Measurements from ENCODE around the gene SORCS1. TPM values are rescaled to one million over a fixed set of nuclear protein-coding genes. Genes with fewer than 3 reads are reported as not detected.

SORCS1 gene
- polyA plus RNA-seq, 3 donors, result 0.09 TPM; not detected in 2

DNA sequence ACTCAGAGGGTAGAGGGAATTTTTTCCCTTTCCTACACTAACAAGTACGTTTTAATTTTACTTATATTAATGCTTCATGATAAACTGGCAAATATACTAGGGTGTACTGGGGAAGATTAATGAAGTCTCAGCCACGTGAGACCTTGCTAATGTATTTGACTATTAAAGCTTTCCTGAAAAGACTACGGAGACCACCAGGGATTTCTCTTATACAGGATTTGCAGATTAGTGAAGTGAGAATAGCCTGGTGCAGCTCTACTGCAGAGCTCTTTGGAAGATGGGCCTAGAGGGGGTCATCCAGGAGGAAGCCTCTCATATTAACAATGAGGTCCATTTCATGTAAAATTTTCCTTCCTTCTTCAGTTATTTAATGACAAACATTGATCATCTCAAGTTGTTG, 379.0 kb downstream of the SORCS1 start:
- H3K79me2 ChIP-seq (ENCODE audit: insufficient read depth, low read length), result no peaks in the 10 kb centered on the region
- H3K4me3 ChIP-seq (replicated peaks in 1 of 3; ENCODE audit: low read depth in 2 of 3, low read length in 3 of 3), result no peak overlapping the region
- H3K27ac Mint-ChIP-seq, result no peak overlapping the region
- DNase-seq, result no peak
- H2AFZ ChIP-seq (ENCODE audit: insufficient read depth, low read depth, low read length, poor library complexity, severe bottlenecking), result no peak overlapping the region
- H3K4me2 ChIP-seq (replicated peaks; ENCODE audit: extremely low read depth, low read length, poor library complexity, severe bottlenecking), result no peak overlapping the region
- TF ChIP-seq, protein P1, sequence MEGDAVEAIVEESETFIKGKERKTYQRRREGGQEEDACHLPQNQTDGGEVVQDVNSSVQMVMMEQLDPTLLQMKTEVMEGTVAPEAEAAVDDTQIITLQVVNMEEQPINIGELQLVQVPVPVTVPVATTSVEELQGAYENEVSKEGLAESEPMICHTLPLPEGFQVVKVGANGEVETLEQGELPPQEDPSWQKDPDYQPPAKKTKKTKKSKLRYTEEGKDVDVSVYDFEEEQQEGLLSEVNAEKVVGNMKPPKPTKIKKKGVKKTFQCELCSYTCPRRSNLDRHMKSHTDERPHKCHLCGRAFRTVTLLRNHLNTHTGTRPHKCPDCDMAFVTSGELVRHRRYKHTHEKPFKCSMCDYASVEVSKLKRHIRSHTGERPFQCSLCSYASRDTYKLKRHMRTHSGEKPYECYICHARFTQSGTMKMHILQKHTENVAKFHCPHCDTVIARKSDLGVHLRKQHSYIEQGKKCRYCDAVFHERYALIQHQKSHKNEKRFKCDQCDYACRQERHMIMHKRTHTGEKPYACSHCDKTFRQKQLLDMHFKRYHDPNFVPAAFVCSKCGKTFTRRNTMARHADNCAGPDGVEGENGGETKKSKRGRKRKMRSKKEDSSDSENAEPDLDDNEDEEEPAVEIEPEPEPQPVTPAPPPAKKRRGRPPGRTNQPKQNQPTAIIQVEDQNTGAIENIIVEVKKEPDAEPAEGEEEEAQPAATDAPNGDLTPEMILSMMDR (IDR thresholded peaks at IDR 0.05), result no peak
- H4K20me1 ChIP-seq (ENCODE audit: insufficient read depth, low read length), result no peaks in the 10 kb centered on the region
- peaks cover 0 to 7% (median 2%) of the 10 kb centered on the region in 3 donors for H3K27me3 Mint-ChIP-seq (ENCODE audit: low read depth in 3 of 3)
- intact Hi-C loops (cut with micrococcal nuclease), result no loop called here
- no peak overlapping the region for H3K4me3 Mint-ChIP-seq
- no peaks in the 10 kb centered on the region for H3K4me1 ChIP-seq (ENCODE audit: control insufficient read depth in 1 of 2, insufficient read depth in 2 of 2, low read length in 2 of 2)
- peaks cover 2% of the 10 kb centered on the region for H3K4me1 Mint-ChIP-seq
- no peak overlapping the region for H3K27ac ChIP-seq (ENCODE audit: low read depth in 1 of 2, low read length in 2 of 2)
- 83% methylated on average over 2 of the region's 3 CpGs for WGBS (ENCODE audit: insufficient coverage)
- no peaks in the 10 kb centered on the region for H3K36me3 ChIP-seq (replicated peaks in 1 of 2; ENCODE audit: control insufficient read depth in 1 of 2, insufficient read depth in 2 of 2, low read length in 2 of 2)
- H3K9me3 ChIP-seq (replicated peaks in 1 of 2; ENCODE audit: control insufficient read depth in 1 of 2, insufficient read depth in 1 of 2, low read length in 2 of 2), result peaks cover 0 to 5% of the 10 kb centered on the region in 2 donors
- H3K36me3 Mint-ChIP-seq, result no peaks in the 10 kb centered on the region
- H3K9ac ChIP-seq (ENCODE audit: insufficient read depth, low read length, poor library complexity, severe bottlenecking), result no peak overlapping the region
- peaks cover 3 to 12% (median 5%) of the 10 kb centered on the region in 7 donors for H3K9me3 Mint-ChIP-seq
- no peaks in the 10 kb centered on the region for H3K27me3 ChIP-seq (ENCODE audit: control insufficient read depth in 2 of 2, insufficient read depth in 2 of 2, low read length in 2 of 2)

DNA sequence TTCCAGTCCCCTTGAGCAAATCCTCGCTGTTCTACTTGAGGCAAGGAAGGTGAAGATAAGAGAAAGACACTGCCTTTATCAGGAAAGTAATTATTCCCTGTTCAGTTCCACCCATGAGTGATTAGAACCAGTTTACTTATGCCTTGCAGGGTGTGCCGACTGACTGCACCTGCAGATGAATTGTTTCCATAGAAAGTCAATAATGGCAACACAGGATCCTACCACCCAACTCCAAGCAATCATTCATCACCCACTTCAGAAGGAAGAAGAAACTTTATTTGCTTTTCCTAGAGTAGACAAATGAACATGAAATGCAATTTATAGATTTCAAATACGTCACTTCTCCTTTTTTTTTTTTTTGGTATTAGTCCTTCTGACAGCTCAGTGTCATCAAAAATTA, 383.9 kb downstream of the SORCS1 start:
- Histone ChIP-seq H3K36me3 (replicated peaks in 1 of 2; ENCODE audit: control insufficient read depth in 1 of 2, insufficient read depth in 2 of 2, low read length in 2 of 2) (no peaks in the 10 kb centered on the region), H3K27ac (ENCODE audit: low read depth in 1 of 2, low read length in 2 of 2) (no peak overlapping the region), H4K20me1 (ENCODE audit: insufficient read depth, low read length) (no peaks in the 10 kb centered on the region), H3K9me3 (replicated peaks in 1 of 2; ENCODE audit: control insufficient read depth in 1 of 2, insufficient read depth in 1 of 2, low read length in 2 of 2) (no peaks in the 10 kb centered on the region), H2AFZ (ENCODE audit: insufficient read depth, low read depth, low read length, poor library complexity, severe bottlenecking) (no peak overlapping the region), H3K4me3 (replicated peaks in 1 of 3; ENCODE audit: low read depth in 2 of 3, low read length in 3 of 3) (no peak overlapping the region), H3K79me2 (ENCODE audit: insufficient read depth, low read length) (no peaks in the 10 kb centered on the region), H3K4me2 (replicated peaks; ENCODE audit: extremely low read depth, low read length, poor library complexity, severe bottlenecking) (no peak overlapping the region), H3K27me3 (ENCODE audit: control insufficient read depth in 2 of 2, insufficient read depth in 2 of 2, low read length in 2 of 2) (no peaks in the 10 kb centered on the region), H3K4me1 (ENCODE audit: control insufficient read depth in 1 of 2, insufficient read depth in 2 of 2, low read length in 2 of 2) (no peaks in the 10 kb centered on the region), H3K9ac (ENCODE audit: insufficient read depth, low read length, poor library complexity, severe bottlenecking) (no peak overlapping the region)
- Mint-ChIP-seq H3K27me3 (ENCODE audit: low read depth in 3 of 3) (peaks cover 2 to 10% (median 3%) of the 10 kb centered on the region in 3 donors), H3K27ac (no peak overlapping the region), H3K4me1 (no peaks in the 10 kb centered on the region), H3K4me3 (no peak overlapping the region), H3K36me3 (no peaks in the 10 kb centered on the region), H3K9me3 (peaks cover 0 to 3% (median 0%) of the 10 kb centered on the region in 7 donors)
- intact Hi-C loops (cut with micrococcal nuclease), result no loop called here
- DNase-seq, result no peak
- TF ChIP-seq, protein P1 (IDR thresholded peaks at IDR 0.05), result no peak
- WGBS (ENCODE audit: insufficient coverage), result 100% methylated on average over 1 of the region's 3 CpGs

Measured in CD14-positive monocyte (primary cell).